Upper lobe of left lung (tissue), 6 donors: Measurements from ENCODE around the gene SLC20A1. TPM values are rescaled to one million over a fixed set of nuclear protein-coding genes. Genes with fewer than 3 reads are reported as not detected.
"Not testable (repeated sequence)": the region's sequence is repeated elsewhere in the genome, so short reads cannot be mapped to it uniquely, and the experiment has no call there.

ENCODE experiments used
- ATAC-seq, 2 donors: fragments of 200-7000 bp; cut with Tn5 transposase; one replicate each; pipeline ENCODE4 v1.9.1; 2022; ENCODE audit warnings: mild to moderate bottlenecking in 2 of 2, moderate library complexity in 2 of 2; ENCODE audit not compliant: low FRiP score in 2 of 2
- DNase-seq, 2 donors: peaks; one replicate each; pipeline ENCODE4 v3.0.0-alpha.2; 2019 to 2020
- H3K27ac ChIP-seq, 4 donors: fragments of 200-600 bp; sonication (generic); one replicate each; pipeline ENCODE4 v1.5.1; 2016 to 2019
- H3K27me3 ChIP-seq, 4 donors: fragments of 200-600 bp; sonication (generic); one replicate each; pipeline ENCODE4 v1.5.1; 2017 to 2019
- H3K36me3 ChIP-seq, 4 donors: fragments of 200-600 bp; sonication (generic); one replicate each; pipeline ENCODE4 v1.5.1; 2016 to 2019
- H3K4me1 ChIP-seq, 4 donors: fragments of 200-600 bp; sonication (generic); one replicate each; pipeline ENCODE4 v1.5.1; 2018 to 2019
- H3K4me3 ChIP-seq, 4 donors: fragments of 200-600 bp; sonication (generic); one replicate each; pipeline ENCODE4 v1.5.1; 2017 to 2019; ENCODE audit warnings: mild to moderate bottlenecking in 2 of 4, moderate library complexity in 1 of 4
- H3K9me3 ChIP-seq, 4 donors: fragments of 200-600 bp; sonication (generic); one replicate each; pipeline ENCODE4 v1.5.1; 2018 to 2019
- CTCF ChIP-seq, 6 experiments: fragments of 450-650 bp in 4 of 6; fragments of 200-600 bp in 2 of 6; sonication (generic) in 2 of 6; IDR thresholded peaks; one replicate each; pipeline ENCODE4 v1.5.1; 2016 to 2019; ENCODE audit warnings: antibody characterized with exemption in 6 of 6
- EP300 ChIP-seq, 4 donors: sonication (generic); formaldehyde crosslinking; IDR thresholded peaks; one replicate each; pipeline ENCODE4 v1.5.1; 2017; ENCODE audit warnings: antibody characterized with exemption in 4 of 4, control low read depth in 2 of 4
- POLR2A ChIP-seq, 4 donors: fragments of 450-650 bp; IDR thresholded peaks; one replicate each; pipeline ENCODE4 v1.5.1; 2016 to 2017; ENCODE audit warnings: antibody characterized with exemption in 4 of 4, mild to moderate bottlenecking in 2 of 4
- POLR2AphosphoS5 ChIP-seq, 2 donors: sonication (generic); formaldehyde crosslinking; IDR thresholded peaks; one replicate each; pipeline ENCODE4 v1.5.1; 2017; ENCODE audit warnings: antibody characterized with exemption in 2 of 2
- WGBS, 2 donors: methylation state at CpG; one replicate each; pipeline ENCODE4 v1.1.5; 2017 to 2018; 5-methylcytosine and 5-hydroxymethylcytosine counted together
- total RNA-seq, 6 donors: library from RNA; depleted of rRNA in 4 of 6; stranded (reverse); fragments of >200 nt in 4 of 6; gene quantifications; one replicate each; pipeline versions ENCODE4 v1.1.0 to v1.2.1, GENCODE V29; 2016 to 2021
- donor health status: DM: no; HTN: no; CAD: no; lungs with moderate emphysema.
- donor health status: DM: no; HTN: yes; CAD: no; lungs with severe emphysema.

The SLC20A1 gene
- total RNA-seq, 6 donors from 2014 or later, result 22.9 to 105 (median 51.0) TPM

GRCh38 chr2:112602917-112603316, 42.8 kb upstream of the SLC20A1 start:
- Histone ChIP-seq H3K9me3 (no peaks in the 10 kb centered on the region), H3K4me1 (peaks cover 9 to 11% (median 10%) of the 10 kb centered on the region in 4 donors), H3K27ac (no peak overlapping the region), H3K27me3 (no peaks in the 10 kb centered on the region), H3K4me3 (no peak overlapping the region), H3K36me3 (no peaks in the 10 kb centered on the region)
- TF ChIP-seq POLR2A (IDR thresholded peaks at IDR 0.05) (no peak), EP300 (IDR thresholded peaks at IDR 0.05) (no peak)
- 93 to 96% methylated on average over 3 of the region's 3 CpGs for WGBS, 2 donors
- ATAC-seq (no peak), DNase-seq (no peak)

GRCh38 chr2:112603731-112604130, 42.0 kb upstream of the SLC20A1 start:
- peaks cover 9 to 11% (median 10%) of the 10 kb centered on the region in 4 donors for H3K4me1 ChIP-seq
- H3K36me3 ChIP-seq, result no peaks in the 10 kb centered on the region
- no peak for DNase-seq
- no peak overlapping the region for H3K27ac ChIP-seq
- no peak for ATAC-seq
- H3K4me3 ChIP-seq, result no peak overlapping the region
- TF ChIP-seq EP300 (IDR thresholded peaks at IDR 0.05), result no peak
- TF ChIP-seq CTCF (IDR thresholded peaks at IDR 0.05), result no peak
- TF ChIP-seq POLR2AphosphoS5 (IDR thresholded peaks at IDR 0.05), result no peak
- TF ChIP-seq POLR2A (IDR thresholded peaks at IDR 0.05), result no peak
- no peaks in the 10 kb centered on the region for H3K27me3 ChIP-seq
- 77 to 80% methylated on average over 2 of the region's 2 CpGs for WGBS, 2 donors
- no peaks in the 10 kb centered on the region for H3K9me3 ChIP-seq

GRCh38 chr2:112604952-112605351, 40.8 kb upstream of the SLC20A1 start:
- ATAC-seq, result no peak
- WGBS, 2 donors, result 76 to 86% methylated on average over 4 of the region's 4 CpGs
- Histone ChIP-seq H3K27ac (no peak overlapping the region), H3K27me3 (no peaks in the 10 kb centered on the region), H3K4me3 (no peak overlapping the region), H3K9me3 (no peaks in the 10 kb centered on the region), H3K36me3 (no peaks in the 10 kb centered on the region), H3K4me1 (peaks cover 5 to 8% (median 7%) of the 10 kb centered on the region in 4 donors)
- no peak for DNase-seq
- TF ChIP-seq POLR2AphosphoS5 (IDR thresholded peaks at IDR 0.05) (no peak), EP300 (IDR thresholded peaks at IDR 0.05) (no peak)

GRCh38 chr2:112605926-112606325, 39.8 kb upstream of the SLC20A1 start:
- WGBS, 2 donors, result 88 to 94% methylated on average over 5 of the region's 5 CpGs
- Histone ChIP-seq H3K4me3 (no peak overlapping the region), H3K4me1 (no peaks in the 10 kb centered on the region), H3K36me3 (no peaks in the 10 kb centered on the region), H3K27ac (no peak overlapping the region), H3K27me3 (no peaks in the 10 kb centered on the region), H3K9me3 (no peaks in the 10 kb centered on the region)
- peak in 1 of 2 donors; percentile 3 for DNase-seq
- no peak for TF ChIP-seq CTCF (IDR thresholded peaks at IDR 0.05)
- no peak for ATAC-seq

- H3K27me3 ChIP-seq, result no peaks in the 10 kb centered on the region
- H3K4me1 ChIP-seq, result no peaks in the 10 kb centered on the region
- H3K36me3 ChIP-seq, result no peaks in the 10 kb centered on the region
- 68 to 81% methylated on average over 4 of the region's 4 CpGs for WGBS, 2 donors
- TF ChIP-seq CTCF (IDR thresholded peaks at IDR 0.05) (no peak), EP300 (IDR thresholded peaks at IDR 0.05) (no peak), POLR2A (IDR thresholded peaks at IDR 0.05) (no peak), POLR2AphosphoS5 (IDR thresholded peaks at IDR 0.05) (no peak)
- no peak for ATAC-seq
- H3K27ac ChIP-seq, result no peak overlapping the region
- no peak for DNase-seq
- no peak overlapping the region for H3K4me3 ChIP-seq
- H3K9me3 ChIP-seq, result no peaks in the 10 kb centered on the region
These were observed 39.2 kb upstream of the SLC20A1 start for GRCh38 chr2:112606547-112606946.

GRCh38 chr2:112607680-112608438, 37.9 kb upstream of the SLC20A1 start:
- ATAC-seq (no peak), DNase-seq (peak in 1 of 2 donors; percentile 3)
- Histone ChIP-seq H3K27ac (no peak overlapping the region), H3K4me1 (no peaks in the 10 kb centered on the region), H3K27me3 (no peaks in the 10 kb centered on the region), H3K4me3 (no peak overlapping the region), H3K36me3 (no peaks in the 10 kb centered on the region), H3K9me3 (no peaks in the 10 kb centered on the region)
- WGBS, 2 donors, result 88 to 89% methylated on average over 8 of the region's 8 CpGs
- TF ChIP-seq POLR2A (IDR thresholded peaks at IDR 0.05) (no peak), POLR2AphosphoS5 (IDR thresholded peaks at IDR 0.05) (no peak), EP300 (IDR thresholded peaks at IDR 0.05) (no peak), CTCF (IDR thresholded peaks at IDR 0.05) (no peak)

GRCh38 chr2:112609320-112609719, 36.4 kb upstream of the SLC20A1 start:
- not testable (repeated sequence) for H3K27ac ChIP-seq, DNase-seq, H3K4me3 ChIP-seq, H3K9me3 ChIP-seq, H3K27me3 ChIP-seq, ATAC-seq, H3K36me3 ChIP-seq, H3K4me1 ChIP-seq
- 94 to 100% methylated on average over 4 of the region's 4 CpGs for WGBS, 2 donors

- not testable (repeated sequence) for H3K27me3 ChIP-seq, H3K27ac ChIP-seq, H3K4me3 ChIP-seq, H3K4me1 ChIP-seq, H3K9me3 ChIP-seq, H3K36me3 ChIP-seq, DNase-seq, ATAC-seq
- WGBS, 2 donors, result 89 to 91% methylated on average over 1 of the region's 1 CpG
These were observed 33.5 kb upstream of the SLC20A1 start for GRCh38 chr2:112612283-112612682.
